Neural cell (in vitro differentiated cells): ENCODE measurements around the gene CIC. TPM values are rescaled to one million over a fixed set of nuclear protein-coding genes. Genes with fewer than 3 reads are reported as not detected.

ENCODE experiments used
- H2AFZ ChIP-seq: fragments of 200-600, 300-800 bp; sonication (generic), shearing (Covaris generic); 2 replicates; pipeline ENCODE4 v1.6.0; 2014; ENCODE audit warnings: low read depth, mild to moderate bottlenecking, antibody characterized with exemption, low read length, moderate library complexity
- H3F3A ChIP-seq: fragments of 200-600 bp; shearing (Covaris generic); 2 replicates; pipeline ENCODE4 v1.6.1; 2016; ENCODE audit warnings: mild to moderate bottlenecking, moderate library complexity, mixed read lengths, antibody characterized with exemption, low read length; ENCODE audit not compliant: insufficient read depth, poor library complexity, severe bottlenecking
- H3K27ac ChIP-seq: fragments of 200-600, 300-800 bp; sonication (generic), shearing (Covaris generic); 2 replicates; pipeline ENCODE4 v1.5.1; 2014; ENCODE audit warnings: mild to moderate bottlenecking, low read length, moderate library complexity
- H3K27me3 ChIP-seq: fragments of 300-800, 200-600 bp; sonication (generic), shearing (Covaris generic); 2 replicates; pipeline ENCODE4 v1.6.0; 2014; ENCODE audit warnings: mild to moderate bottlenecking, low read depth, low read length, moderate library complexity; ENCODE audit not compliant: insufficient read depth
- H3K36me3 ChIP-seq: fragments of 300-800, 200-600 bp; sonication (generic), shearing (Covaris generic); 2 replicates; pipeline ENCODE4 v1.5.1; 2014; ENCODE audit warnings: mild to moderate bottlenecking, antibody characterized with exemption, low read length, moderate library complexity; ENCODE audit not compliant: insufficient read depth
- H3K4me2 ChIP-seq: fragments of 300-800, 200-600 bp; sonication (generic), shearing (Covaris generic); 2 replicates; pipeline ENCODE4 v1.6.0; 2014; ENCODE audit warnings: mild to moderate bottlenecking, low read length
- H3K4me3 ChIP-seq: fragments of 300-800, 200-600 bp; sonication (generic), shearing (Covaris generic); 2 replicates; pipeline ENCODE4 v1.5.1; 2014; ENCODE audit warnings: mild to moderate bottlenecking, low read length, moderate library complexity
- H3K79me2 ChIP-seq: fragments of 200-600 bp; shearing (Covaris generic); replicated peaks from 2 replicates; pipeline ENCODE4 v1.6.0; 2014; ENCODE audit warnings: mild to moderate bottlenecking, low read length, moderate library complexity; ENCODE audit not compliant: insufficient read depth
- H3K9ac ChIP-seq: fragments of 300-800, 200-600 bp; sonication (generic), shearing (Covaris generic); 2 replicates; pipeline ENCODE4 v1.6.1; 2016; ENCODE audit warnings: mild to moderate bottlenecking, low read length, mixed read lengths
- H3K9me2 ChIP-seq: fragments of 200-600 bp; shearing (Covaris generic); 2 replicates; pipeline ENCODE4 v1.6.1; 2016; ENCODE audit warnings: mild to moderate bottlenecking, low read length, mixed read lengths; ENCODE audit not compliant: insufficient read depth
- H3K9me3 ChIP-seq: fragments of 200-600, 300-800 bp; sonication (generic), shearing (Covaris generic); 2 replicates; pipeline ENCODE4 v1.6.1; 2016; ENCODE audit warnings: mild to moderate bottlenecking, mixed run types, low read length, moderate library complexity, mixed read lengths
- H4K20me1 ChIP-seq: fragments of 200-600 bp; shearing (Covaris generic); 2 replicates; pipeline ENCODE4 v1.6.1; 2016; ENCODE audit warnings: mild to moderate bottlenecking, mixed run types; ENCODE audit not compliant: insufficient read depth
- EP300 ChIP-seq: fragments of 450-650 bp; conservative IDR thresholded peaks from 2 replicates; pipeline ENCODE4 v1.6.1; 2014; ENCODE audit warnings: antibody characterized with exemption, mild to moderate bottlenecking, moderate library complexity; ENCODE audit not compliant: poor library complexity, severe bottlenecking
- EZH2 ChIP-seq: fragments of 200-600, 300-800 bp; shearing (Covaris generic), sonication (generic); IDR thresholded peaks from 2 replicates; pipeline ENCODE4 v1.6.1; 2014; ENCODE audit warnings: antibody characterized with exemption, low read length, borderline replicate concordance, mild to moderate bottlenecking; ENCODE audit not compliant: insufficient read depth, poor library complexity, severe bottlenecking
- MXI1 ChIP-seq: fragments of 450-650 bp; conservative IDR thresholded peaks from 2 replicates; pipeline ENCODE4 v1.6.1; 2014; ENCODE audit warnings: antibody characterized with exemption, mild to moderate bottlenecking; ENCODE audit not compliant: poor library complexity, severe bottlenecking
- POLR2AphosphoS5 ChIP-seq: IDR thresholded peaks from 2 replicates; pipeline ENCODE4 v1.6.1; 2012
- SMC3 ChIP-seq: fragments of 450-650 bp; conservative IDR thresholded peaks from 2 replicates; pipeline ENCODE4 v1.6.1; 2014; ENCODE audit warnings: antibody characterized with exemption, mild to moderate bottlenecking, moderate library complexity; ENCODE audit not compliant: poor library complexity
- TAF1 ChIP-seq: IDR thresholded peaks from 2 replicates; pipeline ENCODE4 v1.6.1; 2012; ENCODE audit warnings: low read depth
- polyA plus RNA-seq: library from polyadenylated mRNA; depleted of rRNA; stranded (reverse); fragments of >200 nt; gene quantifications from 2 replicates; pipeline ENCODE4 v1.2.3, GENCODE V29; 2014
- TF ChIP-seq, protein P1 (sequence below): fragments of 450-650 bp; IDR thresholded peaks from 2 replicates; pipeline ENCODE4 v1.5.1; 2014; ENCODE audit warnings: antibody characterized with exemption, mild to moderate bottlenecking, moderate library complexity; ENCODE audit not compliant: poor library complexity, severe bottlenecking
- TF ChIP-seq, protein P2 (sequence below): IDR thresholded peaks from 2 replicates; pipeline ENCODE4 v1.6.1; 2012; ENCODE audit warnings: borderline replicate concordance

The CIC gene
- polyA plus RNA-seq, 1 donor from 2014 or later = 10.8 TPM

DNA sequence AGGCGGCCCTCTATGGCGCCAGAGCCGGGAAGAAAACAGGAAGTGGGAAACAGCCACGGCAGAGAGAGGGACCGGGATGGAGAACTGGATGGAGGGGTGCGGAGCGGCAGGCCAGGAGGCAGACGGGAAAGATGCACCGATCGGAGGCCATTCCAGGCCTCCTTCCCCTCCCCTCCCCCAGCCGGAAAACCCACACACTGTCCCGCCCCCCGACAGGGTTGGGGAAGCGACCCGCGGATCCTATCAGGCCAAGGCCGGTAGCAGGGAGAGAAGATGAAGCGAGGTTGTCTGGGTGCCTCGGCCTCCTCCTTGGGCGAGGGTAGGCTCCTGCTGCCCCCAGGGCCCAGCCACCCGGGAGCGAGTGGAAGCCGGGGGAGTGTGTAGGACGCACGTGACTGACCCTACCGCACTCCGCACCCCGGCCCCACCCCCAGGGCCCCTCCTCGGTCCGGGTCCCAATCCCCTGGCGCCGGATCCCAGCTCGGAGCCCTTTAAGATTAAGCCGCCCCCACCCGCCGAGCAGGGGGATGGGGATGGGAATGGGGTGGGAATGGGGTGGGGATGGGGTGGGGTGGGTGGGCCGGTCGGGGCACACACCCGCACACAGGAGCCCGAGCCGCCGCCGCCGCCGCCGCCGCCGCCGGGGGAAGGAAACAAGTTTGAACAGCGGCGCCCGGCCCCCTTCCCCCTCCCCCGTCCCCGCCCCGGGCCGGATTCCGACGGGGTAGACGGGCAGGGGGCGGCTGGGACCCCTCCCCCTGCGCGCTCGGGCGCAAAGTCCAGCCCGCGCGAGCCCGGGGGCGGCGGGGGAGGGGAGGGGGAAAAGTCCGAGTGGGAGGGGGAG is 15.6 kb upstream of the CIC start:
- no peaks in the 10 kb centered on the region for H3K27me3 ChIP-seq
- TF ChIP-seq EP300 = no peak
- no peak for TF ChIP-seq EZH2
- TF ChIP-seq, protein P1, sequence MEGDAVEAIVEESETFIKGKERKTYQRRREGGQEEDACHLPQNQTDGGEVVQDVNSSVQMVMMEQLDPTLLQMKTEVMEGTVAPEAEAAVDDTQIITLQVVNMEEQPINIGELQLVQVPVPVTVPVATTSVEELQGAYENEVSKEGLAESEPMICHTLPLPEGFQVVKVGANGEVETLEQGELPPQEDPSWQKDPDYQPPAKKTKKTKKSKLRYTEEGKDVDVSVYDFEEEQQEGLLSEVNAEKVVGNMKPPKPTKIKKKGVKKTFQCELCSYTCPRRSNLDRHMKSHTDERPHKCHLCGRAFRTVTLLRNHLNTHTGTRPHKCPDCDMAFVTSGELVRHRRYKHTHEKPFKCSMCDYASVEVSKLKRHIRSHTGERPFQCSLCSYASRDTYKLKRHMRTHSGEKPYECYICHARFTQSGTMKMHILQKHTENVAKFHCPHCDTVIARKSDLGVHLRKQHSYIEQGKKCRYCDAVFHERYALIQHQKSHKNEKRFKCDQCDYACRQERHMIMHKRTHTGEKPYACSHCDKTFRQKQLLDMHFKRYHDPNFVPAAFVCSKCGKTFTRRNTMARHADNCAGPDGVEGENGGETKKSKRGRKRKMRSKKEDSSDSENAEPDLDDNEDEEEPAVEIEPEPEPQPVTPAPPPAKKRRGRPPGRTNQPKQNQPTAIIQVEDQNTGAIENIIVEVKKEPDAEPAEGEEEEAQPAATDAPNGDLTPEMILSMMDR = no peak
- TF ChIP-seq, protein P2, sequence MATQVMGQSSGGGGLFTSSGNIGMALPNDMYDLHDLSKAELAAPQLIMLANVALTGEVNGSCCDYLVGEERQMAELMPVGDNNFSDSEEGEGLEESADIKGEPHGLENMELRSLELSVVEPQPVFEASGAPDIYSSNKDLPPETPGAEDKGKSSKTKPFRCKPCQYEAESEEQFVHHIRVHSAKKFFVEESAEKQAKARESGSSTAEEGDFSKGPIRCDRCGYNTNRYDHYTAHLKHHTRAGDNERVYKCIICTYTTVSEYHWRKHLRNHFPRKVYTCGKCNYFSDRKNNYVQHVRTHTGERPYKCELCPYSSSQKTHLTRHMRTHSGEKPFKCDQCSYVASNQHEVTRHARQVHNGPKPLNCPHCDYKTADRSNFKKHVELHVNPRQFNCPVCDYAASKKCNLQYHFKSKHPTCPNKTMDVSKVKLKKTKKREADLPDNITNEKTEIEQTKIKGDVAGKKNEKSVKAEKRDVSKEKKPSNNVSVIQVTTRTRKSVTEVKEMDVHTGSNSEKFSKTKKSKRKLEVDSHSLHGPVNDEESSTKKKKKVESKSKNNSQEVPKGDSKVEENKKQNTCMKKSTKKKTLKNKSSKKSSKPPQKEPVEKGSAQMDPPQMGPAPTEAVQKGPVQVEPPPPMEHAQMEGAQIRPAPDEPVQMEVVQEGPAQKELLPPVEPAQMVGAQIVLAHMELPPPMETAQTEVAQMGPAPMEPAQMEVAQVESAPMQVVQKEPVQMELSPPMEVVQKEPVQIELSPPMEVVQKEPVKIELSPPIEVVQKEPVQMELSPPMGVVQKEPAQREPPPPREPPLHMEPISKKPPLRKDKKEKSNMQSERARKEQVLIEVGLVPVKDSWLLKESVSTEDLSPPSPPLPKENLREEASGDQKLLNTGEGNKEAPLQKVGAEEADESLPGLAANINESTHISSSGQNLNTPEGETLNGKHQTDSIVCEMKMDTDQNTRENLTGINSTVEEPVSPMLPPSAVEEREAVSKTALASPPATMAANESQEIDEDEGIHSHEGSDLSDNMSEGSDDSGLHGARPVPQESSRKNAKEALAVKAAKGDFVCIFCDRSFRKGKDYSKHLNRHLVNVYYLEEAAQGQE = no peak
- no peak for TF ChIP-seq POLR2AphosphoS5
- TF ChIP-seq TAF1 = no peak
- TF ChIP-seq SMC3 = no peak
- no peak for TF ChIP-seq MXI1
- H3K9ac ChIP-seq = peak overlapping the region; percentile 87
- no peaks in the 10 kb centered on the region for H4K20me1 ChIP-seq
- H3K9me3 ChIP-seq = no peaks in the 10 kb centered on the region
- peak overlapping the region; percentile 97 for H3K4me3 ChIP-seq
- peaks cover 20% of the 10 kb centered on the region for H3K79me2 ChIP-seq
- H3K4me2 ChIP-seq = peak overlapping the region; percentile 82
- H3K9me2 ChIP-seq = no peaks in the 10 kb centered on the region
- no peaks in the 10 kb centered on the region for H3F3A ChIP-seq
- no peak overlapping the region for H2AFZ ChIP-seq
- peak overlapping the region; percentile 65 for H3K27ac ChIP-seq
- no peaks in the 10 kb centered on the region for H3K36me3 ChIP-seq

DNA sequence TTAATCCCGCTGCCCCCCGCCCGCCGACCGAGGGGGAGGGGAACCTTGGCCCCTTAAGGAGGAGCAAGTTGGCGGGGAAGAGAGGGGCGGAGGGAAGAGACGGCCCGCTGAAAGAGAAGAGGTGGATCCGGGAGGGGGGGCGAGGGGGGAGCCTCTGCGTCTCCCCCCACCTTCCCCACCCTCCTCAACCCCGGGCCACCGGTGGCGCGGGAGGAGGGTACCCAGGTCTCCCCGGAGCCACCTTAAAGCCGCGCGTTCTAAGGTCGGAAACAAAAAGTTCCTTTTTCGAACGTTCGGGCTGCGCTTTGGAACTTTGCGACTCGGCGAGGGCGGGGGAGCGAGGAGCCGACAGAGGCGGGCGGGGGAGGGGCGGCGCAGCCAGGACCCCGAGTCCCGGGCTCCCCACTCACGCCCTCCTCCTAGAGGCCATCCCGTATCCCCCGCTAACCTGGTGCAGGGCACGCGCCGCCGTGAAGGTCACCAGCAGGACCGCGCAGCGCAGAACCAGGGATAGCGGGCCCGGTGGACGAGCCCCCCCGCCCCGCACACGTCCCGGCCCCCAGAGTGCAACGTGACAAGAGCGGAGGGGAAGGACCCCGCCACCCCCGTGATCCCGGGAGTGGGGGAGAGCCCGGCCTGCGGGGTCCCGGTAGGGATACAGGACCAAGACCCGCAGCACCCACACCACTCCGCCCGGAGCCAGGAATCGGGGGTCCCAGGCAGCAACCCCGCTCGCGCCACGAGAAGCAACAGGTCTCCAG is 14.8 kb upstream of the CIC start:
- no peaks in the 10 kb centered on the region for H3F3A ChIP-seq
- H3K27me3 ChIP-seq = no peaks in the 10 kb centered on the region
- peak overlapping the region; percentile 49 for H3K4me2 ChIP-seq
- no peak overlapping the region for H2AFZ ChIP-seq
- H3K9me3 ChIP-seq = no peaks in the 10 kb centered on the region
- peak overlapping the region; percentile 67 for H3K27ac ChIP-seq
- H3K9ac ChIP-seq = peak overlapping the region; percentile 87
- H3K79me2 ChIP-seq = peaks cover 20% of the 10 kb centered on the region
- peak overlapping the region; percentile 97 for H3K4me3 ChIP-seq
- TF ChIP-seq POLR2AphosphoS5 (no peak), TAF1 (peak; percentile 6), EZH2 (no peak)
- no peaks in the 10 kb centered on the region for H4K20me1 ChIP-seq
- no peaks in the 10 kb centered on the region for H3K36me3 ChIP-seq
- no peaks in the 10 kb centered on the region for H3K9me2 ChIP-seq
